Activated naive CD4-positive, alpha-beta T cell treated with anti-CD3 and anti-CD28 coated beads for 36 hours (primary cell): ENCODE measurements around the gene DECR2. TPM values are rescaled to one million over a fixed set of nuclear protein-coding genes. Genes with fewer than 3 reads are reported as not detected.

ENCODE experiments used
- total RNA-seq, 2 experiments: library from RNA; stranded (reverse); gene quantifications; one replicate each; pipeline ENCODE4 v1.2.3, GENCODE V29; 2021

Gene DECR2
- total RNA-seq, 2 experiments from 2014 or later = 8.9 to 9.6 TPM

Other genes with a start within 250 kb of the DECR2 start
- not detected for gene HBZ, start 249.2 kb upstream of the DECR2 start, total RNA-seq
- gene HBM, start 235.9 kb upstream of the DECR2 start, total RNA-seq = not detected
- under 1 TPM in 1 of 2 experiments, not detected in 1; 0.62 TPM for gene HBA2, start 229.0 kb upstream of the DECR2 start, total RNA-seq
- gene HBA1, start 225.2 kb upstream of the DECR2 start, total RNA-seq = not detected
- 1 to 10 TPM in 1 of 2 experiments, under 1 TPM in 1; 0.79 to 1.1 TPM for gene HBQ1, start 221.4 kb upstream of the DECR2 start, total RNA-seq
- gene LUC7L, start 172.4 kb upstream of the DECR2 start, total RNA-seq = 10 to 100 TPM; 58.4 to 59.1 TPM
- 10 to 100 TPM; 25.9 to 27.4 TPM for gene FAM234A, start 167.1 kb upstream of the DECR2 start, total RNA-seq
- under 1 TPM in 1 of 2 experiments, not detected in 1; 0.10 TPM for gene RGS11, start 125.9 kb upstream of the DECR2 start, total RNA-seq
- gene ARHGDIG, start 121.3 kb upstream of the DECR2 start, total RNA-seq = not detected
- not detected for gene PDIA2, start 118.7 kb upstream of the DECR2 start, total RNA-seq
- 10 to 100 TPM; 17.5 to 17.9 TPM for gene AXIN1, start 49.2 kb upstream of the DECR2 start, total RNA-seq
- gene MRPL28, start 31.3 kb upstream of the DECR2 start, total RNA-seq = 10 to 100 TPM; 68.3 to 74.0 TPM
- 10 to 100 TPM; 19.9 to 20.9 TPM for gene PGAP6, start 19.9 kb upstream of the DECR2 start, total RNA-seq
- gene NME4, start 4.7 kb upstream of the DECR2 start, total RNA-seq = 10 to 100 TPM; 86.7 to 87.0 TPM
- 10 to 100 TPM; 15.8 to 18.2 TPM for gene RAB11FIP3, start 23.8 kb downstream of the DECR2 start, total RNA-seq
- gene CAPN15, start 125.8 kb downstream of the DECR2 start, total RNA-seq = 10 to 100 TPM; 54.4 to 56.9 TPM
- gene PRR35, start 158.5 kb downstream of the DECR2 start, total RNA-seq = not detected
- gene NHLRC4, start 165.1 kb downstream of the DECR2 start, total RNA-seq = under 1 TPM; 0.60 to 0.67 TPM
- 10 to 100 TPM; 18.6 to 19.2 TPM for gene PIGQ, start 168.1 kb downstream of the DECR2 start, total RNA-seq
- gene RAB40C, start 188.2 kb downstream of the DECR2 start, total RNA-seq = 1 to 10 TPM; 6.3 to 7.3 TPM
- under 1 TPM; 0.10 to 0.25 TPM for gene WFIKKN1, start 229.1 kb downstream of the DECR2 start, total RNA-seq
- 100 to 1,000 TPM; 121 to 122 TPM for gene METTL26, start 234.4 kb downstream of the DECR2 start, total RNA-seq
- gene MCRIP2, start 239.9 kb downstream of the DECR2 start, total RNA-seq = 10 to 100 TPM; 31.5 to 35.2 TPM
- 10 to 100 TPM; 65.9 to 66.9 TPM for gene WDR90, start 247.5 kb downstream of the DECR2 start, total RNA-seq